ENCODE measurements around the gene PGAP6. TPM values are rescaled to one million over a fixed set of nuclear protein-coding genes. Genes with fewer than 3 reads are reported as not detected.
A peak's percentile ranks its signal among the peaks of the same experiment; 100 is the strongest.

The PGAP6 gene
- total and polyA plus RNA-seq, 2 of the 13 experiments (the other 11 are each of a cell fraction or from before 2014, with no cell fraction given) = 52.7 to 136 TPM

GRCh38 chr16:340370-341091 lies 41.2 kb downstream of the PGAP6 start (continued):
- TF ChIP-seq MED13 (CRISPR knock-in tag; IDR thresholded peaks at IDR 0.05) = no peak
- peak; percentile 53; the same call in 1 of the 2 replicates for TF ChIP-seq TARDBP (CRISPR knock-in tag; IDR thresholded peaks at IDR 0.05)
- TF ChIP-seq ATF6 (CRISPR knock-in tag; conservative IDR thresholded peaks at IDR 0.05) = no peak
- peak; percentile 100 for TF ChIP-seq ZNF331 (CRISPR knock-in tag; IDR thresholded peaks at IDR 0.05)
- no peak for TF ChIP-seq ZNF382 (CRISPR knock-in tag; IDR thresholded peaks at IDR 0.05; ENCODE audit: borderline replicate concordance)
- 0 out of 2 replicates have a peak, but pooled peaks have one; percentile 43 for TF ChIP-seq ZNF800 (CRISPR knock-in tag; IDR thresholded peaks at IDR 0.05)
- TF ChIP-seq, protein P1, sequence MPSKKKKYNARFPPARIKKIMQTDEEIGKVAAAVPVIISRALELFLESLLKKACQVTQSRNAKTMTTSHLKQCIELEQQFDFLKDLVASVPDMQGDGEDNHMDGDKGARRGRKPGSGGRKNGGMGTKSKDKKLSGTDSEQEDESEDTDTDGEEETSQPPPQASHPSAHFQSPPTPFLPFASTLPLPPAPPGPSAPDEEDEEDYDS (CRISPR knock-in tag; IDR thresholded peaks at IDR 0.05) = 0 out of 2 replicates have a peak, but pooled peaks have one; percentile 17
- TF ChIP-seq SMAD9 (CRISPR knock-in tag; IDR thresholded peaks at IDR 0.05) = no peak
- TF ChIP-seq CENPT (CRISPR knock-in tag; IDR thresholded peaks at IDR 0.05; ENCODE audit: low read depth) = no peak
- no peak for TF ChIP-seq ZSCAN9 (CRISPR knock-in tag; IDR thresholded peaks at IDR 0.05; ENCODE audit: borderline replicate concordance)
- peak; percentile 28 for TF ChIP-seq ASH2L (IDR thresholded peaks at IDR 0.05; ENCODE audit: insufficient read length, low read depth, low read length)
- TF ChIP-seq ZNF549 (CRISPR knock-in tag; IDR thresholded peaks at IDR 0.05) = no peak
- TF ChIP-seq KLF9 (CRISPR knock-in tag; IDR thresholded peaks at IDR 0.05; ENCODE audit: low read depth) = no peak
- peak; percentile 57; the same call in 1 of the 2 replicates for TF ChIP-seq ZNF547 (CRISPR knock-in tag; IDR thresholded peaks at IDR 0.05)
- no peak for TF ChIP-seq ZNF646 (CRISPR knock-in tag; IDR thresholded peaks at IDR 0.05)
- TF ChIP-seq, protein P2, sequence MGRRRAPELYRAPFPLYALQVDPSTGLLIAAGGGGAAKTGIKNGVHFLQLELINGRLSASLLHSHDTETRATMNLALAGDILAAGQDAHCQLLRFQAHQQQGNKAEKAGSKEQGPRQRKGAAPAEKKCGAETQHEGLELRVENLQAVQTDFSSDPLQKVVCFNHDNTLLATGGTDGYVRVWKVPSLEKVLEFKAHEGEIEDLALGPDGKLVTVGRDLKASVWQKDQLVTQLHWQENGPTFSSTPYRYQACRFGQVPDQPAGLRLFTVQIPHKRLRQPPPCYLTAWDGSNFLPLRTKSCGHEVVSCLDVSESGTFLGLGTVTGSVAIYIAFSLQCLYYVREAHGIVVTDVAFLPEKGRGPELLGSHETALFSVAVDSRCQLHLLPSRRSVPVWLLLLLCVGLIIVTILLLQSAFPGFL (CRISPR knock-in tag; IDR thresholded peaks at IDR 0.05) = no peak
- no peak for TF ChIP-seq REXO4 (CRISPR knock-in tag; IDR thresholded peaks at IDR 0.05; ENCODE audit: borderline replicate concordance)
